Right lung (tissue), 5 donors: ENCODE results near the gene TUBGCP6. TPM values are rescaled to one million over a fixed set of nuclear protein-coding genes. Genes with fewer than 3 reads are reported as not detected.

ENCODE experiments used
- DNase-seq, 2 donors: peaks; one replicate each; pipeline ENCODE4 v3.0.0-alpha.2; 2013
- polyA plus RNA-seq, 5 donors: library from polyadenylated mRNA; unstranded; fragments of 120-200 nt; gene quantifications; one replicate each; pipeline versions ENCODE4 v1.2.1 to v1.2.3, GENCODE V29; 2013; ENCODE audit warnings: inconsistent platforms in 1 of 5, low replicate concordance in 1 of 5; ENCODE audit not compliant: insufficient read length in 5 of 5, insufficient read depth in 1 of 5

Gene TUBGCP6
- polyA plus RNA-seq, 5 donors, result 32.3 to 45.7 (median 44.8) TPM

GRCh38 chr22:50197856-50198623 lies 46.8 kb downstream of the TUBGCP6 start:
- DNase-seq, result no peak

- DNase-seq, result no peak
Observed at GRCh38 chr22:50197000-50197800, 47.6 kb downstream of the TUBGCP6 start.

GRCh38 chr22:50196256-50196655 lies 48.6 kb downstream of the TUBGCP6 start:
- DNase-seq, result no peak

- no peak for DNase-seq
Observed at GRCh38 chr22:50194037-50194805, 50.6 kb downstream of the TUBGCP6 start.

DNA sequence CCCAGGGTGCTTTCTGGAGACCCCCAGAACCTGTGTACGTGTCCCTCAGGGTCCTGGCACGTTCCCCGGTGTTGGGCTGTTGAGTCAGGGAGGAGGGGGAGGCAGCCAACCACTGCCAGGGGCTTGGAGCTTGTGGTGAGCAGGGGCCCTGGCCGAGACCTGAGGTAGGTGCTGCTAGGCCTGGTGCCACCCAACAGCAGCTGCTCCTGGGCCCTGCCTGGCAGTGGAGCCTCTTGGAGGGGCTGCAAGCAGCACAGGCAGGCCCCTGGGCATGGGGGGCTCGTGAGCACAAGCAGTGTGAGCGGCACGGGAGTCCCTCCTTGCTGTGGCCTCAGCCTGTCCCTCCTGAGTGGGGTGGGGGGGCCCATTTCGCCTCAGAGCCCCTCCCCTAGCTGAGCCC lies 51.2 kb downstream of the TUBGCP6 start:
- DNase-seq, result no peak

GRCh38 chr22:50192436-50193204 lies 52.2 kb downstream of the TUBGCP6 start:
- DNase-seq, result no peak

- no peak for DNase-seq
Observed at GRCh38 chr22:50190941-50191741, 53.7 kb downstream of the TUBGCP6 start.

DNA sequence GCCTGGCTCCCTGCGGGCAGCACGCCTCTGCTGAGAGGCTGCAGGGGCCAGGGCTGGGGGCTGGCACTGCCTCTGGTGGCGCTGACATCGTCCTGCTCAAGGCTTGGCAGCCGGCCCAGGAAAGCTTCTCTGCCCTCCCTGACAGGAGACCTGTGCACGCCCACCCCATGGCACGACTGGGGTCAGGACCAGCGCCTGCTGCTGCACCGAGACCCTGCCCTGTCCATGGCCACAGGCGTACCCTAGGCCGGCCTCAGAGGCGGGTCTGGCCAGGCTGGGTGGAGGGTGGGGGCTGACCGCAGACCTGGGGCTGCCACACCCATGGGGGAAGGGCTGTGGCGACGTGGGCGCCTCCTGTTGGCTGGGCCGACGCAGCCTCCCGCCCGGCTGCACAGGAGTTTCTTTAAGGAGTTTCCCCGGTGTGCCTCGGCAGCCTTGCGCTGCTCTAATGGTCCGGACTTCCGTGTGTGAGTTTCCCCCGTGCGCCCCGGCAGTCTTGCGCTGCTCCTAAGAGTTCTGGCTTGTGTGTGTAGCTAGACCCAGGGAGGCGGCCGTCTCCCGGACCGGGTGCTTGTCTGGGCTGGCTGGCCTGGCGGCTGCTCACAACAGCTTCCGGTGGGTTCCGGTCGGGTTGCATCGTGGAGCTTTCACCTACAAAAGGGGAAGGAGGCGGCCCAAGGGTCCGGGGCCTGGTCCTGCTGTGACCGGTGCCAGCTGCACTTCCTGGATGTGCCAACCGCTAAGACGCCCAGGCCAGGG lies 54.5 kb downstream of the TUBGCP6 start:
- DNase-seq, result peak; percentile 59 to 66

DNA sequence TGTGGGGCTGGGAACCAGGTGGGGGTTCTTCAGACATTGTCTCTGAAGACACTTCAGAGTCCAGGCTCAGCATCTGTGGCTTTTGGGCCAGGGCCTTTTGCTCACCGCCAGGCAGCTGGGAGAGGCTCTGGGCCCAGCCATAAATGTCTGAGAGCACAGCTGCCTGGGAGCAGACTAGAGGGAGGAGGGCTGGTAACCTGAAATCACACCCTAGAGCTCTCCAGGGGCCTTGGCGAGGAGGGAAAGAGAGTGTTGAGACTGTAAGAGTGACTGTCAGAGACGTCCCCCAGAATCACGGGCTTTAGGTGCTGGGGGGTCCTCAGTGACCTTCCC lies 55.0 kb downstream of the TUBGCP6 start:
- no peak for DNase-seq

GRCh38 chr22:50189184-50189848 lies 55.5 kb downstream of the TUBGCP6 start:
- DNase-seq, result no peak

DNA sequence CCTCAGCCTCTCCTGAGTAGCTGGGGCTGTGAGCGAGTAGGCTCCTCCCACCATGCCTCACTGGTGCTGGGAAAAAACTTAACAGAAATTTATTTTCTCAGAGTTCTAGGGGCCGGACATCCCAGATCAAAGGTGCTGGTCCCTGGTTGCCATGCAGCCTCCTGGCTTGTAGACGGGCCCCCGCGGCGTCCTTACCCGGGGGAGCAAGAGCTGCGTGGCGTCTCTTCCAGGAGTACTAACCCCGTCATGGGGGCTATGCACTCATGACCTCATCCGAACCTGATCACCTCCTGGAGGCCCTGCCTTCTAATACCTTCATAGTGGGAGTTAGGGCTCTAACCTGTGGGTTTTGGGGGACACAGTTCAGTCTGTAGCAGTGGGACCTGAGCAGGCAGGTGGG lies 56.5 kb downstream of the TUBGCP6 start:
- no peak for DNase-seq

DNA sequence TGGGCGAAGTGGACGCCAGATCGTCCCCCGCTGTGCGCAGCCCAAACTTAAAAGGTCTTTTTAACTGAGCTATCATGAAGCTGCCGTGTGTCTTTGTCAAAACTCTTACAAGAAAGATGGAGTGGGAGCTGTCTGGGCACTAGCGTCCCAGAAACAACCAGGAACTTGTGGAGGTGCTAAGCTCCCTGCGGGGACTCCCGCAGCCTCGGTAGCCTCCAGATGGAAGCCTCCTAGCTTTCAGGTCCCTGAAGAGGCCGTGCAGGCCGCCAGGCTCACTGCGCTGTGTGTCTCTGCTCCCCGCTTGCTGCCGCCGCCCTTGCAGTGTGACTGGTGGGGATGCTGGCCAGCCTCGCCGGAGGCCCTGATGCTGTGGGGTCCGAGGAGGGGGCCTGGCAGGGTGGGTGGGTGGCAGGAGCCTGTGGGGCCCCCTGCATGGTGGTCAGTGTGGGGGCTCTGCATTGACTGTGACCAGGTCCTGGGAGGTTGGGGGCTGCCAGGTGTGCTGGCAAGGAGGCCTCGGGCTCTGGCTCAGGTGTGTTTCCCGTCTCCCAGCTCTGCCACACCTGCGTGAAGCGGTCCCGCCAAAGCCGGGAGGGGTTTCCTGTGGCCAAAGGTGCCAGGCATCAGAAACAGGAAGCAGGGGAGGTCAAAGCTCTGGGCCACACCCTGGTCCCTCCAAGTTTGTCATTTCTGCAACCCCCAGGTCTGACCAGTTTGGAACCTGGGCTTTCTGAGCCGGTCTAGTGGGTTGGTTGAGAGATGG lies 57.9 kb downstream of the TUBGCP6 start:
- DNase-seq, result no peak

DNA sequence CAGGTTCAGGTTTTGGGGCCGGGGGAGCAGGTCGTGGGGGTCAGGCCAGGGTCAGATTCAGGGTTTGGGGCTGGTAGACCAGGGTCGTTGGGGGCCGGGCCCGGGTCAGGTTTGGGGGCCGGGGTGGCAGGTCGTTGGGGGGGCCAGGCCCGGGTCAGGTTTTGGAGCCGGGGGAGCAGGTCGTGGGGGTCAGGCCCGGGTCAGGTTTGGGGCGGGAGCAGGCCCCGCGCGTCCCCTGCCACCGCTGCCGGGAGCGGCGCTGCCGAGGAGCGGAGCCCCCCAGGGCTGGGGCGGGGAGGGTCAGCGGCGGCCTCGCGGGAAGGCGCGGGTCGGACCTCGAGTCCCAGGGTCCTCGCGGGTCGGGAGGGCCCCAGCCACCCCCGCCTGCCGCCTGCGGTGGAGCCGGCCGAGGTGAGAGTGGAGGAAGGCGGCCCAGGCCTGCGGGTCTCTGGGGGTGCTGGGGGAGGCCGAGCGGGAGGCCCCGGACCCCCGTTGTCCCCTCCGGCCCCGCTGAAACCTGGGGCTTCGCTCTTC lies 58.6 kb downstream of the TUBGCP6 start:
- no peak for DNase-seq

GRCh38 chr22:50185375-50186087 lies 59.3 kb downstream of the TUBGCP6 start, which contains the start of gene TRABD:
TRABD (plus strand) TSS chr22:50185913; CDS start chr22:50193061, 7,148 bp downstream.
- peak; percentile 86 for DNase-seq

DNA sequence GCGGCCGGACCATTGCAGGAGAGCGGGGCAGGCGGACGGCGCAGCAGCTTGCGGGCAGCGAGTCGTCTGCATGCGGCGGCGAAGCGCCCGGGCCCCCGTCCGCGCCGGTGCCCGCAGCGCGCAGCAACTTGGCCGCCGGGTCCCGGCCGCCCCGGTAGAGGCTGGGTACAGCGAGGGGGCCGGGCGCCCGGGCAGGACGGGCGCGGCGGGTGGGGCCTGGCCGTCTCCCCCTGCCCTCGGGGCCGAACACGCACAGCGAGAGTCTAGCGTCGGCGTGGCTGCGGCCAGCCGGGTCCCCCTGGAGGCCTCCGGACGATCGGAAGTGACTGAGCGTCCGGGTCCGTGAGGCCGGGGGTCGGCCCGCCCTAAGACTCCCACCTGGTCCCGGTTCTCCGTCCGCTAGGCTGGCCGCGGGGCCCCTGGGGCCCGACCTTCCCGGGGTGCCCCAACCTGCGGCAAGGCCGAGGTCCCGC lies 59.9 kb downstream of the TUBGCP6 start:
- no peak for DNase-seq

GRCh38 chr22:50184004-50184901 lies 60.6 kb downstream of the TUBGCP6 start:
- peak in 1 of 2 donors; percentile 52 for DNase-seq
